ENCODE data around the gene PRLH. TPM values are rescaled to one million over a fixed set of nuclear protein-coding genes. Genes with fewer than 3 reads are reported as not detected.

The PRLH gene
- total and polyA plus RNA-seq, 2 of the 13 experiments (the other 11 are each of a cell fraction or from before 2014, with no cell fraction given): not detected

GRCh38 chr2:237569041-237569440 is 2.7 kb downstream of the PRLH start (continued):
- TF ChIP-seq SIN3B (IDR thresholded peaks at IDR 0.05; ENCODE audit: low read length): no peak

- Histone ChIP-seq H3K4me1 (ENCODE audit: insufficient read depth, low read length) (peaks cover 19% of the 10 kb centered on the region), H3K9me3 (ENCODE audit: low read length) (no peaks in the 10 kb centered on the region), H4K20me1 (ENCODE audit: insufficient read depth, low read length) (no peaks in the 10 kb centered on the region), H3K27ac (ENCODE audit: extremely low read length, insufficient read depth, low read length) (no peak overlapping the region), H3K27me3 (ENCODE audit: control insufficient read depth in 1 of 2, insufficient read depth in 2 of 2, low read length in 2 of 2) (peaks cover 0 to 13% of the 10 kb centered on the region in 2 experiments; a peak in 3 of 5 replicates), H3K4me2 (ENCODE audit: low read depth, low read length) (no peak overlapping the region), H2AFZ (ENCODE audit: low read length) (no peak overlapping the region), H3K79me2 (ENCODE audit: insufficient read depth, low read length) (no peaks in the 10 kb centered on the region), H3K9ac (ENCODE audit: insufficient read depth, low read depth, low read length) (no peak overlapping the region), H3K36me3 (replicated peaks in 1 of 2; ENCODE audit: control insufficient read depth in 1 of 2, insufficient read depth in 2 of 2, low read length in 2 of 2) (no peaks in the 10 kb centered on the region), H3K4me3 (replicated peaks in 1 of 3; ENCODE audit: insufficient read depth in 1 of 3, low read depth in 2 of 3, low read length in 3 of 3) (no peak overlapping the region)
- intact Hi-C loops (cut with micrococcal nuclease; ENCODE audit: unreplicated experiment): no loop called here
- TF ChIP-seq ZNF350 (CRISPR knock-in tag; IDR thresholded peaks at IDR 0.05; ENCODE audit: borderline replicate concordance, low read depth) (no peak), EP300 (IDR thresholded peaks at IDR 0.05; ENCODE audit: low read depth in 2 of 2, low read length in 2 of 2) (no peak), EP300 (CRISPR knock-in tag; IDR thresholded peaks at IDR 0.05; ENCODE audit: borderline replicate concordance) (no peak), ASH2L (IDR thresholded peaks at IDR 0.05; ENCODE audit: insufficient read length, low read depth, low read length) (no peak), MED13 (CRISPR knock-in tag; IDR thresholded peaks at IDR 0.05) (no peak)
- ChIA-PET CTCF (ENCODE audit: low intra/inter-chr PET ratio, low total read pairs) (interaction anchor here (4.9 kb wide), 1 partner anchor 58 kb away, joined by 109 read pairs; no protein-coding TSS in a partner anchor), POLR2A (no interaction called here)
- in situ Hi-C loops (cut with HindIII; ENCODE audit: extremely low pct_ligation_motif_present, low pct_unique_long_range_greater_than_20kb): loop anchor here (5.0 kb wide), 2 partner anchors 58 to 413 kb away; no protein-coding TSS in a partner anchor
- FAIRE-seq (no peak), DNase-seq (ENCODE audit: low spot score) (no peak), ATAC-seq (no peak)
- no TSS peak for BruUV-seq (replicated peaks)
- WGBS (ENCODE audit: low lambda C conversion rate): 85% methylated on average over 3 of the region's 3 CpGs
These were observed 3.5 kb downstream of the PRLH start for GRCh38 chr2:237569896-237570295.

DNA sequence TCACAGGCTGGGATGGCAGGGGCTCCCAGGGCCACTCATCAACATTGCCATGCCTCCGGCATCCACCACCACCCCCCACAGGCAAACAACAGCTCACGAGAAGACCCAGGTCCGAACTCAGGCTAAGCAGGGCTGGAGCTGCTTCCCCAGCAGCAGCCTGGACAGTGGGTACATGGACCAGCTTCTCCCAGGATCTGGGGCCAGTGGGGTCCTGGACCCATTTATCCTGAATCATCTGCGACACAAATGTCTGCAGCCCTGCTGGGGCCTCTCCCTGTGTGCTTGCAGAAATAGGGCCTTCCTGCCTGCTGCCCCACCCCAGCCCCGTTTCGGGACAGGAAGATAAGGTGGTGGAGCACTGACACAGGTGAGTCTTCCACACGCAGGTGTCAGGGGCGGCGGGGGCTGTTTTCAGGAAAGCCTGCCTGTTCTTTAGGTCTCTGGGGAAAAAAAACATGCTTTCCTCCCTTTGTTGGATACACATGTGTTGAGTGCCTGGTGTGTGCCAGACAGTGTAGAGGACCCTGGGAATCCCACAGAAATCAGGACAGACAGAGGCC is 4.5 kb downstream of the PRLH start:
- no peaks in the 10 kb centered on the region for H4K20me1 ChIP-seq (ENCODE audit: insufficient read depth, low read length)
- no peak overlapping the region for H3K4me2 ChIP-seq (ENCODE audit: low read depth, low read length)
- H3K79me2 ChIP-seq (ENCODE audit: insufficient read depth, low read length): no peaks in the 10 kb centered on the region
- H3K27ac ChIP-seq (ENCODE audit: extremely low read length, insufficient read depth, low read length): no peak overlapping the region
- no peak for DNase-seq (ENCODE audit: low spot score)
- no peaks in the 10 kb centered on the region for H3K36me3 ChIP-seq (replicated peaks in 1 of 2; ENCODE audit: control insufficient read depth in 1 of 2, insufficient read depth in 2 of 2, low read length in 2 of 2)
- H3K9ac ChIP-seq (ENCODE audit: insufficient read depth, low read depth, low read length): no peak overlapping the region
- H3K27me3 ChIP-seq (ENCODE audit: control insufficient read depth in 1 of 2, insufficient read depth in 2 of 2, low read length in 2 of 2): peaks cover 0 to 13% of the 10 kb centered on the region in 2 experiments; a peak in 3 of 5 replicates
- FAIRE-seq: no peak
- intact Hi-C loops (cut with micrococcal nuclease; ENCODE audit: unreplicated experiment) (no loop called here), in situ Hi-C loops (cut with HindIII; ENCODE audit: extremely low pct_ligation_motif_present, low pct_unique_long_range_greater_than_20kb) (loop anchor here (5.0 kb wide), 2 partner anchors 59 to 414 kb away; no protein-coding TSS in a partner anchor)
- no peak for ATAC-seq
- CTCF ChIA-PET (ENCODE audit: low intra/inter-chr PET ratio, low total read pairs): interaction anchor here (1.0 to 4.9 kb wide), 3 partner anchors 59 to 417 kb away, joined by 3 to 109 read pairs (median 31); no protein-coding TSS in a partner anchor
- peaks cover 19% of the 10 kb centered on the region for H3K4me1 ChIP-seq (ENCODE audit: insufficient read depth, low read length)
- 44% methylated on average over 8 of the region's 9 CpGs for WGBS (ENCODE audit: low lambda C conversion rate)
- TF ChIP-seq AGO2 (optimal IDR thresholded peaks at IDR 0.05; ENCODE audit: low read depth, low read length) (peak; percentile 26), MZF1 (CRISPR knock-in tag; IDR thresholded peaks at IDR 0.05; ENCODE audit: borderline replicate concordance) (no peak)
- no peaks in the 10 kb centered on the region for H3K9me3 ChIP-seq (ENCODE audit: low read length)
- H3K4me3 ChIP-seq (replicated peaks in 1 of 3; ENCODE audit: insufficient read depth in 1 of 3, low read depth in 2 of 3, low read length in 3 of 3): no peak overlapping the region
- H2AFZ ChIP-seq (ENCODE audit: low read length): no peak overlapping the region
- POLR2A ChIA-PET: interaction anchor here (1.7 kb wide), 1 partner anchor 95 kb away, joined by 4 read pairs; no protein-coding TSS in a partner anchor
- BruUV-seq (replicated peaks): no TSS peak
